HCT116 (cell line): ENCODE data around the gene STIMATE. TPM values are rescaled to one million over a fixed set of nuclear protein-coding genes. Genes with fewer than 3 reads are reported as not detected.

Source experiments
- ATAC-seq: fragments of 200-7000 bp; cut with Tn5 transposase; 2 replicates; pipeline ENCODE4 v1.9.1; 2020; ENCODE audit warnings: mild to moderate bottlenecking, moderate library complexity
- BruUV-seq: library from RNA; stranded (reverse); fragments of 400-500 nt; replicated peaks from 2 replicates; lab custom pipeline; 2021; lab: Mats Ljungman, UMichigan
- CTCF ChIA-PET: fragments of 300-600 bp; sonication (Branson Sonifier 250); formaldehyde crosslinking; loops from one replicate; lab custom pipeline; 2021; ENCODE audit warnings: antibody characterized with exemption; lab: Charles Lee
- POLR2A ChIA-PET: fragments of 300-600, 350-600 bp; sonication (Branson Sonifier 250); formaldehyde crosslinking; loops from one replicate; lab custom pipeline; 2021; ENCODE audit warnings: antibody characterized with exemption; lab: Charles Lee
- RAD21 ChIA-PET, 2 experiments: fragments of 300-600 bp; sonication (Branson Sonifier 250); formaldehyde crosslinking; loops; one replicate each; lab custom pipeline; 2023; ENCODE audit warnings: low total read pairs in 2 of 2; ENCODE audit not compliant: uncharacterized antibody in 2 of 2, unreplicated experiment in 2 of 2, low non-redundant PET in 1 of 2; lab: Charles Lee
- DNase-seq: peaks from one replicate; pipeline ENCODE4 v3.0.0-alpha.2; 2010; ENCODE audit warnings: low read depth, low spot score
- H2AFZ ChIP-seq: fragments of 200-600 bp; shearing (Covaris generic), sonication (generic); 2 replicates; pipeline ENCODE4 v1.6.1; 2017; ENCODE audit warnings: low read depth, mixed run types, mixed read lengths, antibody characterized with exemption, low read length; ENCODE audit not compliant: poor library complexity, severe bottlenecking
- H3K27ac ChIP-seq: 2 replicates; pipeline ENCODE4 v1.5.1; 2012; ENCODE audit warnings: low read depth, low read length
- H3K27me3 ChIP-seq: fragments of 200-600 bp; sonication (generic); 2 replicates; pipeline ENCODE4 v1.6.1; 2016; ENCODE audit warnings: mixed run types, low read length, mixed read lengths; ENCODE audit not compliant: insufficient read depth
- H3K36me3 ChIP-seq, 2 experiments: fragments of 200-500 bp in 1 of 2; fragments of 200-600 bp in 1 of 2; sonication (Bioruptor generic) in 1 of 2; sonication (generic) in 1 of 2; 2 replicates each; pipeline versions ENCODE4 v1.5.1 to v1.6.1; 2014 to 2016; ENCODE audit warnings: low read length in 2 of 2, inconsistent platforms in 1 of 2, mixed read lengths in 1 of 2, mixed run types in 1 of 2; ENCODE audit not compliant: insufficient read depth in 2 of 2, control insufficient read depth in 1 of 2
- H3K4me1 ChIP-seq, 2 experiments: fragments of 200-600 bp in 1 of 2; sonication (generic) in 1 of 2; 2 replicates each; pipeline versions ENCODE4 v1.5.1 to v1.6.1; 2012 to 2017; ENCODE audit warnings: low read length in 2 of 2, inconsistent platforms in 1 of 2, mild to moderate bottlenecking in 1 of 2, mixed read lengths in 1 of 2, mixed run types in 1 of 2, moderate library complexity in 1 of 2; ENCODE audit not compliant: insufficient read depth in 2 of 2, control insufficient read depth in 1 of 2
- H3K4me2 ChIP-seq: fragments of 200-600 bp; sonication (generic); 2 replicates; pipeline ENCODE4 v1.6.1; 2017; ENCODE audit warnings: mixed run types, low read length, mixed read lengths
- H3K4me3 ChIP-seq, 2 experiments: fragments of 200-600 bp in 1 of 2; sonication (generic) in 1 of 2; replicated peaks in 1 of 2; 2 replicates each; pipeline ENCODE4 v1.5.1; 2011 to 2016; ENCODE audit warnings: low read length in 2 of 2, control low read depth in 1 of 2, low read depth in 1 of 2, mild to moderate bottlenecking in 1 of 2, mixed read lengths in 1 of 2, mixed run types in 1 of 2
- H3K79me2 ChIP-seq: fragments of 200-600 bp; sonication (generic); 2 replicates; pipeline ENCODE4 v1.6.1; 2017; ENCODE audit warnings: mild to moderate bottlenecking, mixed run types, low read length, moderate library complexity, mixed read lengths; ENCODE audit not compliant: insufficient read depth
- H3K9ac ChIP-seq: fragments of 200-600 bp; sonication (generic); 2 replicates; pipeline ENCODE4 v1.6.1; 2016; ENCODE audit warnings: low read length, mixed read lengths
- H3K9me2 ChIP-seq: fragments of 200-600 bp; sonication (generic), shearing (Covaris generic); 2 replicates; pipeline ENCODE4 v1.6.1; 2017; ENCODE audit warnings: mixed run types, mild to moderate bottlenecking, moderate library complexity; ENCODE audit not compliant: insufficient read depth
- H3K9me3 ChIP-seq, 2 experiments: fragments of 200-500 bp in 1 of 2; fragments of 200-600 bp in 1 of 2; sonication (Bioruptor generic) in 1 of 2; sonication (generic) in 1 of 2; 2 replicates each; pipeline ENCODE4 v1.6.1; 2014 to 2017; ENCODE audit warnings: low read length in 2 of 2, mixed read lengths in 2 of 2, inconsistent platforms in 1 of 2, low read depth in 1 of 2, mild to moderate bottlenecking in 1 of 2, mixed run types in 1 of 2, moderate library complexity in 1 of 2; ENCODE audit not compliant: control insufficient read depth in 1 of 2, insufficient read depth in 1 of 2
- H4K20me1 ChIP-seq: fragments of 200-600 bp; sonication (generic), shearing (Covaris generic); 2 replicates; pipeline ENCODE4 v1.6.1; 2017; ENCODE audit warnings: mixed run types, mild to moderate bottlenecking, moderate library complexity; ENCODE audit not compliant: insufficient read depth
- CEBPB ChIP-seq: IDR thresholded peaks from 2 replicates; pipeline ENCODE4 v1.6.1; 2012; ENCODE audit warnings: low read depth
- ELF1 ChIP-seq: IDR thresholded peaks from 2 replicates; pipeline ENCODE4 v1.6.1; 2012; ENCODE audit warnings: low read depth, borderline replicate concordance
- EZH2phosphoT487 ChIP-seq: fragments of 200-600 bp; IDR thresholded peaks from 2 replicates; pipeline ENCODE4 v1.6.1; 2018; ENCODE audit warnings: antibody characterized with exemption, borderline replicate concordance
- POLR2AphosphoS5 ChIP-seq: IDR thresholded peaks from 2 replicates; pipeline ENCODE4 v1.6.1; 2011; ENCODE audit warnings: mild to moderate bottlenecking, low read depth, low read length, moderate library complexity
- RAD21 ChIP-seq: IDR thresholded peaks from 2 replicates; pipeline ENCODE4 v1.6.1; 2012; ENCODE audit warnings: low read depth, mild to moderate bottlenecking
- SP1 ChIP-seq: IDR thresholded peaks from 2 replicates; pipeline ENCODE4 v1.6.1; 2012; ENCODE audit warnings: low read depth
- TCF7L2 ChIP-seq: IDR thresholded peaks from 2 replicates; pipeline ENCODE4 v1.7.0; 2011; ENCODE audit warnings: borderline replicate concordance, inconsistent platforms; ENCODE audit not compliant: insufficient read depth, insufficient read length; ENCODE audit errors: extremely low read depth
- YY1 ChIP-seq: IDR thresholded peaks from 2 replicates; pipeline ENCODE4 v1.6.1; 2011; ENCODE audit warnings: low read length, low read depth, moderate library complexity, mild to moderate bottlenecking; ENCODE audit not compliant: insufficient replicate concordance; ENCODE audit errors: extremely low read depth
- ZFX ChIP-seq: fragments of 450-650 bp; IDR thresholded peaks from 2 replicates; pipeline ENCODE4 v1.6.1; 2017
- intact Hi-C: fragments of 100-400 bp; cut with micrococcal nuclease; formaldehyde crosslinking; loops from 2 replicates; pipeline ENCODE4 v1.10.0; 2022
- total RNA-seq: library from RNA; stranded (reverse); gene quantifications from one replicate; pipeline ENCODE4 v1.2.1, GENCODE V29; 2021; ENCODE audit not compliant: unreplicated experiment
- TF ChIP-seq, protein P1 (sequence below): IDR thresholded peaks from 2 replicates; pipeline ENCODE4 v1.6.1; 2012; ENCODE audit warnings: low read depth
- TF ChIP-seq, protein P2 (sequence below): IDR thresholded peaks from 2 replicates; pipeline ENCODE4 v1.6.1; 2012

Gene STIMATE
- total RNA-seq, 1 experiment from 2014 or later, result 20.2 TPM

DNA sequence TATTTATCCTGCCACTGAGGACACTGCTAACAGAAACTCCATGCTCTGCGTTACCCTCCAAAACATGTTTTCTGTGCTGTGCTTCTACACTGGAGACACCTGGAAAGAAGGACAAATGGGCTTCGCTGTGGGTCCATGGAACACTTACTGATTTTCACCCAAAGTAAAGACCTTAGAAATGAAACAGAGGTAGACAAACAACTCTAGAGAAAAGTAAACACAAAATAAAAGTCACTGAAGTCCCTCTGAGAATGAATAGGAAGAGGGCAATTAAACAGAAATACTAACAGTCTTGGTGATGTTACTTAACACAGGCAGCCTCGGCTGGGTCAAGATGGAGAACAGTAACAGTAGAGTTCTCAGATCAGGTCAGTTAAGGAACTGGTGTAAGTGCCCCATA, 6.7 kb upstream of the STIMATE start:
- DNase-seq, result no peak
- BruUV-seq, result no TSS peak
- intact Hi-C loops, result no loop called here

More for the DNA sequence above, 6.7 kb upstream of the STIMATE start:
- Histone ChIP-seq H2AFZ (no peak overlapping the region), H3K79me2 (no peaks in the 10 kb centered on the region), H3K4me3 (no peak overlapping the region), H3K27me3 (no peaks in the 10 kb centered on the region), H3K4me1 (no peaks in the 10 kb centered on the region), H3K9me3 (no peaks in the 10 kb centered on the region), H3K9me2 (no peaks in the 10 kb centered on the region), H3K27ac (no peak overlapping the region), H3K4me2 (no peak overlapping the region), H4K20me1 (no peaks in the 10 kb centered on the region), H3K36me3 (peaks cover 8 to 17% of the 10 kb centered on the region in 2 experiments; a peak in 3 of 4 replicates)
- ChIA-PET CTCF (no interaction called here), RAD21 (no interaction called here), POLR2A (no interaction called here)
- no peak for ATAC-seq
- TF ChIP-seq YY1 (no peak), EZH2phosphoT487 (no peak), TCF7L2 (no peak), POLR2AphosphoS5 (no peak), ZFX (no peak), SP1 (no peak), RAD21 (no peak), ELF1 (no peak), CEBPB (no peak)
- TF ChIP-seq, protein P1, sequence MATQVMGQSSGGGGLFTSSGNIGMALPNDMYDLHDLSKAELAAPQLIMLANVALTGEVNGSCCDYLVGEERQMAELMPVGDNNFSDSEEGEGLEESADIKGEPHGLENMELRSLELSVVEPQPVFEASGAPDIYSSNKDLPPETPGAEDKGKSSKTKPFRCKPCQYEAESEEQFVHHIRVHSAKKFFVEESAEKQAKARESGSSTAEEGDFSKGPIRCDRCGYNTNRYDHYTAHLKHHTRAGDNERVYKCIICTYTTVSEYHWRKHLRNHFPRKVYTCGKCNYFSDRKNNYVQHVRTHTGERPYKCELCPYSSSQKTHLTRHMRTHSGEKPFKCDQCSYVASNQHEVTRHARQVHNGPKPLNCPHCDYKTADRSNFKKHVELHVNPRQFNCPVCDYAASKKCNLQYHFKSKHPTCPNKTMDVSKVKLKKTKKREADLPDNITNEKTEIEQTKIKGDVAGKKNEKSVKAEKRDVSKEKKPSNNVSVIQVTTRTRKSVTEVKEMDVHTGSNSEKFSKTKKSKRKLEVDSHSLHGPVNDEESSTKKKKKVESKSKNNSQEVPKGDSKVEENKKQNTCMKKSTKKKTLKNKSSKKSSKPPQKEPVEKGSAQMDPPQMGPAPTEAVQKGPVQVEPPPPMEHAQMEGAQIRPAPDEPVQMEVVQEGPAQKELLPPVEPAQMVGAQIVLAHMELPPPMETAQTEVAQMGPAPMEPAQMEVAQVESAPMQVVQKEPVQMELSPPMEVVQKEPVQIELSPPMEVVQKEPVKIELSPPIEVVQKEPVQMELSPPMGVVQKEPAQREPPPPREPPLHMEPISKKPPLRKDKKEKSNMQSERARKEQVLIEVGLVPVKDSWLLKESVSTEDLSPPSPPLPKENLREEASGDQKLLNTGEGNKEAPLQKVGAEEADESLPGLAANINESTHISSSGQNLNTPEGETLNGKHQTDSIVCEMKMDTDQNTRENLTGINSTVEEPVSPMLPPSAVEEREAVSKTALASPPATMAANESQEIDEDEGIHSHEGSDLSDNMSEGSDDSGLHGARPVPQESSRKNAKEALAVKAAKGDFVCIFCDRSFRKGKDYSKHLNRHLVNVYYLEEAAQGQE, result no peak
- TF ChIP-seq, protein P2, sequence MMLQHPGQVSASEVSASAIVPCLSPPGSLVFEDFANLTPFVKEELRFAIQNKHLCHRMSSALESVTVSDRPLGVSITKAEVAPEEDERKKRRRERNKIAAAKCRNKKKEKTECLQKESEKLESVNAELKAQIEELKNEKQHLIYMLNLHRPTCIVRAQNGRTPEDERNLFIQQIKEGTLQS, result no peak
- TF ChIP-seq, all 23 proteins: peak for 0
- no peak overlapping the region for H3K9ac ChIP-seq
